Measurements from ENCODE around the gene PSMB10.

GRCh38 chr16:67885976-67886375, 50.7 kb downstream of the PSMB10 start:
- TF ChIP-seq GATA2 (IDR thresholded peaks at IDR 0.05; ENCODE audit: low read depth, low read length), result no peak
- no peak for TF ChIP-seq GATA3 (IDR thresholded peaks at IDR 0.05; ENCODE audit: low read depth, low read length)
